Skeletal muscle cell (primary cell): Measurements from ENCODE around the gene MYO1E.
"Not testable (repeated sequence)": the region's sequence is repeated elsewhere in the genome, so short reads cannot be mapped to it uniquely, and the experiment has no call there.

Experiments used
- DNase-seq: peaks from one replicate; pipeline ENCODE4 v3.0.0-alpha.2; 2010; ENCODE audit warnings: low read depth
- H3K4me3 ChIP-seq: 2 replicates; pipeline ENCODE4 v1.5.1; 2011; ENCODE audit warnings: low read depth, mild to moderate bottlenecking, control low read depth, low read length, moderate library complexity

MYO1E gene

GRCh38 chr15:59299929-59300617 is 72.6 kb downstream of the MYO1E start:
- peak; percentile 98 for DNase-seq
- no peak overlapping the region for H3K4me3 ChIP-seq

GRCh38 chr15:59298854-59299250 is 73.8 kb downstream of the MYO1E start:
- no peak overlapping the region for H3K4me3 ChIP-seq
- DNase-seq = no peak

- DNase-seq = no peak
- H3K4me3 ChIP-seq = no peak overlapping the region
Measured at GRCh38 chr15:59298225-59298853, 74.3 kb downstream of the MYO1E start.

- peak; percentile 90 for DNase-seq
- H3K4me3 ChIP-seq = peak overlapping the region; percentile 5
Measured at GRCh38 chr15:59296181-59296617, 76.5 kb downstream of the MYO1E start.

DNA sequence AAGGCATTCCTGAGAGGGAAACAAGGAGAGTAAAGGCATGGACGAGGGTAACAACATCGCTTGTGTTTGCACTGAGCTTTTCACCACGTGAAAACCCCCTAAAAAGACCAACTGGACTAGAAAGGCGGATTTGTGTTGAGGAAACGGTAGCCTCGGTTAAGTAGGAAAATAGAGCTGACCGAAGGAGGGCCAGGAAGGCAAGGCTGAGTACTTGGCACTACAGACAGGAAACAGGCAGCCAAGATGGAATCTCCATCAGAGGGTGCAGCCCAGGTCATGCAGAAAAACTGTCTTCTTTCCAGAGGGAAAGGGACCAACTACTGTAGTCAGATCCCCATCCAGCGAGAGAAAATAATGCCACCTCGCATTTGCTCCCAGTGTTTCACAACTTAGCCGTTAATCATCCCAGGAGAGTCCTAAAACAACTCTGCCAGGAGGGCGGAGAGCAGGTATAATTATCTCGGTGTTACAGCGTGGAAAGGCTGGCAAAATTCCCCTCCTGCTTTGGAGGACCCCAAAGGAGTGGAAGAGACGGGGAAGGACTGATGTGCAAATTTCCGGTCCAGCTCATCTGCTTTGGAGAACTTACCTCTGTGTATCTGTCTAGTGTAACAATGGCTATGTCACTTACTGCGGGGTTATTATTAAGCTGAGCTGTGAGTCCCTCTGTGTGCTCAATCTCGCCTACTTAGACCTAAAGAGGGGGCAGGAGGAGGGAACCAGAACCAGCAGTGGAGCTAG is 77.2 kb downstream of the MYO1E start:
- no peak for DNase-seq
- H3K4me3 ChIP-seq = peak overlapping the region; percentile 5

GRCh38 chr15:59294574-59295260 is 78.0 kb downstream of the MYO1E start:
- H3K4me3 ChIP-seq = no peak overlapping the region
- peak; percentile 81 for DNase-seq

DNA sequence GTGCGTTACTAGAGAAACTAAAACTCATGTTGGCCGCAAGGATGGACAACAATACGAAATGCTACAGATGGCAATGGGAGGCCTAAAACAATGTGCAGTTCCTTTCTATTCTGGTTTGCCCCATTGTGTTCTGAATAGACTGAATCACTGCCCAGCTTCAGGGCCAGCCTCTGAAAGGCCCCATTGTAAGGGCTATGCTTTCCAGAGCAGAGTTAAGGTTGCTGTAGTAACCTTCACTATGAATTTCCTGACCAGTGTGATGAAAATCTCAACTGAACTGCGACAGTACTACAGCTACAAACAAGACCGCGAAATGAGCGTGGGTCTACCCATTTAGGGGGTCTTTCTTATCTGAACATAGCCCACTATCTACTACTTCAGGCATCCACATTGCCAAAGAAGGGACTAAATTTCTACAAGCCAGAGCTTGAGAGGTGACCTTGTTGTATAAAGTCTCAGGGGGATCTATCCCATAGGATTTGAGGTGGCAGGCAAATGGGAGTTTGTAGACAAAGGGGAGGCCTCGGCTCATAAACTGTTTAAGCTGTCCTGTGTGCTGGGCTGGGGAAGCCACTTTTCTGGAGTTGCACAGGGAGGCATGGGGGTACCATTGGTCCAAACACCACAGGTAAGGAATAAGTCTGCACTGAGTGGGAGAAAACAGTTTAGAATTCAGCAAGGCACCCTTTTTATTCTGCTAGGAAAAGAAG is 80.1 kb downstream of the MYO1E start:
- H3K4me3 ChIP-seq = no peak overlapping the region
- DNase-seq = no peak

GRCh38 chr15:59291213-59291549 is 81.5 kb downstream of the MYO1E start:
- H3K4me3 ChIP-seq = no peak overlapping the region
- no peak for DNase-seq

DNA sequence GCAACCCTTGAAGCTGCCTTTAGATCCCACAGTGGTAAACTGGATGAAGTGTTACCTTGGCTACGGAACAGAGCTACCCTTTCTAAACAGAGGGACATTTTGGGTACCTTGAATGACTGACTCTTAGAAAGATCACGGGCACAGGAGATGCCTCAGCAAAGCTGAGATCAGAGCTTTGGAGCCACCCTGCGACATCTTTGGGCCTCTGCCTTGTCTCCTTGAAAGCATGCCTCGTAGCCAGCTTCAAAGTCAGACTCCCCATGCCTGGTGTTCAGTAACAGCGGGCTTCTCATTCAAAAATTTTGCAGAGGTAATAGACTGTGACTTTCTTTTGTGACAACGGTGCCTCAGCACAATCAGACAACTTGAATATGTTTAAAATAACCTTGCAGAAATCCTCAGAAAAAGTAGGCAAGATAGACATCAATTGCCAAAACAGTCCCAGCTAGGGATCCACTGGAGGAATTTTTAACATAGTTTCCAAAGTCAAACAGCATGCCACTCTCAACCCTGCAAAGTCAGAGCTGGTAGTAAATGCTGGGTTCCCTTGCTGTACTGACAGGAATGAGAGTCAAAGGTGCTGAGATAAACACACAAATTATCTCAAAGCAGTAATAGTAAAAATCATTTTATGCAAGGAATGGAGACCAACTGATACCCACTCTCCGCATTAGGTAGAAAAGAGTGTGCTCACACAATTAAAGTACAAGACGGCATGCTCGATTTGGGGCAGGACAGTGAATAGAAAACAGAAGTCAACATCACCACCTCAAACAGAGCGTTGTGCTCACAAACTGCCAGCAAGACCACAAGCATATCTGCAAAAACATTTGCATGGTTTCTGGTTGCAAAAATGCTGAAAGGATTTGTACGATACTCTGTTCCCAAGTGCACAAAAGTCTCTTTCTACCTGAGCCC is 82.1 kb downstream of the MYO1E start:
- no peak overlapping the region for H3K4me3 ChIP-seq
- no peak for DNase-seq

GRCh38 chr15:59289574-59289973 is 83.1 kb downstream of the MYO1E start:
- no peak overlapping the region for H3K4me3 ChIP-seq
- DNase-seq = no peak

DNA sequence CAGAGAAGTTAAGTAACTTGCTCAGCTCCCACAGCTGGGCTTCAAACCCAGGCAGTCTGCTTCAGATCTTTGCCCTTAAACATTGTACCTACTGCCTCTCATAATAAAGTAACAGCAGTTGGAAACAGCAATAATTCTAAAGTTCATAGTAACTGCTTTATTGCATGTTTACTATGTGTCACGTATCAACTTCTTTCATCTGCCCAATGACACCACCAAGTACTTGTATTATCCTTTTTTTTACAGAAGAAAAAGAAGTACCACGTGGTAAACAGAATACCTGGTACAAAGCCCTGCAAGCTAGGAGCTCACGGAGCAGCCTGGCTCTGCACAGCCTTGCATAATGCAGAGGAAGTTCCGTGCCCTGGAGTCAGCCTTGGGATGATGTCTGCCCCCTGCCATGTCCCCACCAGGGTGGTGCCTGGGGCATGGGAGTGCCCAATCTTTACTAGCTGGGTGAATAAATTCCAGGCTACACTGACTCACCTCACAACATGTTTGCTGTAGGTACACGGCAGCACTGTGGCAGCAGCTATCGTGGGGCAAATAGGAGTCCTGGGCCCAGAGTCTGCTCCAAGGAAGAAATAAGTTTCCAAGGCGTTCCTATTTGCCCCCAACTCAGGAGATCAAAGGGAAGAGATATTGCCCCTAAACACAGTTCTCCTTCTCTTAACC is 88.8 kb downstream of the MYO1E start:
- H3K4me3 ChIP-seq = no peak overlapping the region
- no peak for DNase-seq

DNA sequence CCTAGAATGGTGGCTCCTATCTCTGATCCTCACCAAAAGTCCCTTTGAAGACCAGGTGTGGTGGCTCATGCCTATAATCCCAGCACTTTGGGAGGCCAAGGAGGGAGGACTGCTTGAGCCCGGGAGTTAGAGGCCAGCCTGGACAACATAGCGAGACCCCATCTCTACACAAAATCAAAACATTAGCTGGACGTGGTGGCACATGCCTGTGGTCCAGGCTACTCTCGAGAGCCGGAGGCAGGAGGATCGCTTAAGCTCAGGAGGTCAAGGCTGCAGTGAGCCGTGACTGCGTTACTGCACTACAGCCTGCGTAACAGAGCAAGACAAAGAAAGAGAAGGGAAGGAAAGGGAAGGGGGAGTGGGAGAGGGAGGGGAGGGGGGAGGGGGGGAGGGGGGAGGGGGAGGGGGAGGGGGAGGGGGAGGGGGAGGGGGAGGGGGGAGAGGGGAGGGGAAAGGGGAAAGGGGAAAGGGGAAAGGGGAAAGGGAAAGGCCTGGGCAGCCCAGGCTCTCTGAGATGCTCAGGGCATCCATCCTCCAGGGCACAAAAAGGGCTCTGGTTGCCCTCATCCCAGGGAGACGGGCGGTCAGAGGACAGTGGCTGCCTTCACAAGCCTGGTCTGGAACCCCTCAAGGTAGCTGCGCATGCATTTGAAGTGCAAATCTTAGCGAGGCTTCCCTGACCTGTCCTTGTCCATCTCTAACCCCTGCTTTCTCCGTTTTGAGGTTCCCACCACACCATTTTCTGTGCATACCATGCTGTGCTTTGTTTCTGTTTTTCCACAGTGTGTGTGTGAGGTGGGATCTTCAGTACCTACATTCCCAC is 89.9 kb downstream of the MYO1E start:
- H3K4me3 ChIP-seq = no peak overlapping the region
- DNase-seq = no peak

- H3K4me3 ChIP-seq = no peak overlapping the region
- DNase-seq = no peak
Measured at GRCh38 chr15:59281699-59282098, 91.0 kb downstream of the MYO1E start.

DNA sequence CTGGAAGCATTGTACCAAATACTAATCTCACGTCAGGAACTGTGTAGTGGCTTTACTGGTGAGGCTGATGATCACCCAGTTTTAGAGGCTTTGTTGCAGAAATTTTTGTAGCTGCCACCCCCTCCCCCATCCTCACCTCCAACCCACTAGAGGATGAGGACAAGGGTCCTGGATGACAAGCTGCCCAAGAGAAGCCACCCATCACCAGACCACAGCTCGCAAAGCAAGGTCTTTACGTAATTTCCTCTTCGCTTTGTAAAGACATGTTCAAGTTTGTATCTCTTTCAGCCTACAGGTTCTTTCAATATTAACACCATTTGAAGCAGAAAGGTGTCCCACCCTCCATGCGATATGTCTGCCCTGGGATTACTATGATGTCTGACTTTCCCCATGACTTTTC is 91.8 kb downstream of the MYO1E start:
- no peak for DNase-seq
- no peak overlapping the region for H3K4me3 ChIP-seq

- not testable (repeated sequence) for H3K4me3 ChIP-seq, DNase-seq
Measured at GRCh38 chr15:59280292-59280691, 92.4 kb downstream of the MYO1E start.

GRCh38 chr15:59279023-59279422 is 93.6 kb downstream of the MYO1E start:
- no peak overlapping the region for H3K4me3 ChIP-seq
- no peak for DNase-seq

DNA sequence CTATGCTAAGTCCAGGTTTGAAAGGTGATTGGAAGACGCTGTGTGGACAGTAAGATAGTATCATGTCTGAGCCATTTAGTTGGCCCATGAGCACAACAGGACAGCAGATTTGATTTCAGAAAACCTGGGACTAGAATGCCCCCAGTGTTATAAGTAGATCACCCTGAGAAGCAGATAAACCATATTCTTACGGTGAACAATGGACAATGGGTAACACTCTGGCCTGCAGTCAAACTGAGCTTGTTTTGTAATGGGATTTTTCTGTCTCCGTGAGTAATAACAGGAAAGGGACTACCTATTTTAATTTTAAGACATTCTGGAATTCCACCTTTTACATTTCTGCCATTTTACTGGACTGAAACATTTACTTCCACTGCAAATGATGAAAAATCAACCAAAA is 94.6 kb downstream of the MYO1E start:
- no peak for DNase-seq

More for the DNA sequence above, 94.6 kb downstream of the MYO1E start:
- H3K4me3 ChIP-seq = no peak overlapping the region
